ENCODE results near the gene RANBP3L. TPM values are rescaled to one million over a fixed set of nuclear protein-coding genes. Genes with fewer than 3 reads are reported as not detected.

The RANBP3L gene
- total and polyA plus RNA-seq, 2 of the 4 experiments (the other 2 are of a cell fraction) = not detected

- Histone ChIP-seq H4K20me1 (ENCODE audit: insufficient read depth, low read length) (no peaks in the 10 kb centered on the region), H2AFZ (replicated peaks; ENCODE audit: low read length, poor library complexity) (no peak overlapping the region), H3K9ac (ENCODE audit: low read depth, low read length) (no peak overlapping the region), H4K5ac (ENCODE audit: low read depth, low read length) (no peak overlapping the region), H3K9me1 (ENCODE audit: insufficient read depth, low read length) (0 out of 2 replicates have a peak, but pooled peaks cover 2% of the 10 kb centered on the region), H4K8ac (ENCODE audit: low read depth in 2 of 2, low read length in 2 of 2) (no peak overlapping the region), H3K27me3 (ENCODE audit: control insufficient read depth, insufficient read depth, low read length) (no peaks in the 10 kb centered on the region), H2BK5ac (ENCODE audit: low read depth, low read length, poor library complexity, severe bottlenecking) (no peak overlapping the region), H3K4ac (ENCODE audit: low read depth, low read length) (no peak overlapping the region), H2BK15ac (ENCODE audit: low read depth, low read length) (no peak overlapping the region), H2AK9ac (replicated peaks; ENCODE audit: low read depth, low read length, poor library complexity) (no peak overlapping the region), H3K9me3 (ENCODE audit: control insufficient read depth, insufficient read depth, low read length) (no peaks in the 10 kb centered on the region), H3K56ac (ENCODE audit: extremely low read depth, insufficient read depth, low read length) (no peak overlapping the region), H3K23ac (ENCODE audit: low read depth, low read length) (no peak overlapping the region), H3K36me3 (ENCODE audit: control insufficient read depth, insufficient read depth, low read length) (peaks cover 5% of the 10 kb centered on the region), H3K18ac (ENCODE audit: low read depth, low read length) (no peak overlapping the region), H3K4me1 (ENCODE audit: control insufficient read depth, insufficient read depth, low read length) (peaks cover 2% of the 10 kb centered on the region), H3K4me2 (ENCODE audit: low read depth, low read length) (no peak overlapping the region), H3K14ac (replicated peaks; ENCODE audit: low read depth, low read length) (no peak overlapping the region), H3K4me3 (ENCODE audit: insufficient read depth, low read depth, low read length) (no peak overlapping the region), H2BK20ac (ENCODE audit: low read depth, low read length) (no peak overlapping the region), H3K79me1 (ENCODE audit: low read depth in 1 of 2, low read length in 2 of 2) (peaks cover 0 to 6% of the 10 kb centered on the region in 2 experiments; a peak in 2 of 4 replicates), H3K27ac (ENCODE audit: insufficient read depth, low read length) (no peak overlapping the region), H2AK5ac (ENCODE audit: low read depth, low read length) (no peak overlapping the region), H4K91ac (ENCODE audit: insufficient read depth, low read depth, low read length) (no peak overlapping the region), H2BK120ac (ENCODE audit: low read depth, low read length) (no peak overlapping the region)
- ATAC-seq (ENCODE audit: low read depth) = no peak
- ChIA-PET CTCF (no interaction called here), POLR2A (ENCODE audit: unreplicated experiment) (no interaction called here)
- dilution Hi-C loops (cut with HindIII; ENCODE audit: low sequenced_read_pairs, unreplicated experiment) (no loop called here), in situ Hi-C loops (cut with MboI; ENCODE audit: low sequenced_read_pairs) (no loop called here), intact Hi-C loops (cut with micrococcal nuclease) (no loop called here)
- no peak for DNase-seq
- no TSS peak for BruUV-seq (replicated peaks)
- TF ChIP-seq, protein P1, sequence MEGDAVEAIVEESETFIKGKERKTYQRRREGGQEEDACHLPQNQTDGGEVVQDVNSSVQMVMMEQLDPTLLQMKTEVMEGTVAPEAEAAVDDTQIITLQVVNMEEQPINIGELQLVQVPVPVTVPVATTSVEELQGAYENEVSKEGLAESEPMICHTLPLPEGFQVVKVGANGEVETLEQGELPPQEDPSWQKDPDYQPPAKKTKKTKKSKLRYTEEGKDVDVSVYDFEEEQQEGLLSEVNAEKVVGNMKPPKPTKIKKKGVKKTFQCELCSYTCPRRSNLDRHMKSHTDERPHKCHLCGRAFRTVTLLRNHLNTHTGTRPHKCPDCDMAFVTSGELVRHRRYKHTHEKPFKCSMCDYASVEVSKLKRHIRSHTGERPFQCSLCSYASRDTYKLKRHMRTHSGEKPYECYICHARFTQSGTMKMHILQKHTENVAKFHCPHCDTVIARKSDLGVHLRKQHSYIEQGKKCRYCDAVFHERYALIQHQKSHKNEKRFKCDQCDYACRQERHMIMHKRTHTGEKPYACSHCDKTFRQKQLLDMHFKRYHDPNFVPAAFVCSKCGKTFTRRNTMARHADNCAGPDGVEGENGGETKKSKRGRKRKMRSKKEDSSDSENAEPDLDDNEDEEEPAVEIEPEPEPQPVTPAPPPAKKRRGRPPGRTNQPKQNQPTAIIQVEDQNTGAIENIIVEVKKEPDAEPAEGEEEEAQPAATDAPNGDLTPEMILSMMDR (conservative IDR thresholded peaks at IDR 0.05; ENCODE audit: low read depth, low read length) = no peak
- TF ChIP-seq MAFK (IDR thresholded peaks at IDR 0.05; ENCODE audit: low read depth, low read length) (peak; percentile 51; the same call in 1 of the 2 replicates), ELK1 (IDR thresholded peaks at IDR 0.05; ENCODE audit: borderline replicate concordance, low read depth, low read length) (no peak), FOS (IDR thresholded peaks at IDR 0.05; ENCODE audit: low read depth, low read length) (no peak), CHD1 (IDR thresholded peaks at IDR 0.05; ENCODE audit: low read depth, low read length) (no peak), BHLHE40 (IDR thresholded peaks at IDR 0.05; ENCODE audit: low read depth, low read length) (no peak)
- no CpG with 5 or more reads among the region's 1 CpG for WGBS, 2 experiments (ENCODE audit: extremely low coverage in 2 of 2, insufficient read length in 1 of 2)
Measured at GRCh38 chr5:36217988-36218387, 83.7 kb downstream of the RANBP3L start.

Data from IMR-90 (cell line).